SIG-M5 (cell line): ENCODE results near the gene PLK3.
"Not testable (repeated sequence)": the region's sequence is repeated elsewhere in the genome, so short reads cannot be mapped to it uniquely, and the experiment has no call there.

Source experiments
- DNase-seq: peaks from one replicate; lab custom pipeline; 2025; lab: John Stamatoyannopoulos, UW

The PLK3 gene

DNA sequence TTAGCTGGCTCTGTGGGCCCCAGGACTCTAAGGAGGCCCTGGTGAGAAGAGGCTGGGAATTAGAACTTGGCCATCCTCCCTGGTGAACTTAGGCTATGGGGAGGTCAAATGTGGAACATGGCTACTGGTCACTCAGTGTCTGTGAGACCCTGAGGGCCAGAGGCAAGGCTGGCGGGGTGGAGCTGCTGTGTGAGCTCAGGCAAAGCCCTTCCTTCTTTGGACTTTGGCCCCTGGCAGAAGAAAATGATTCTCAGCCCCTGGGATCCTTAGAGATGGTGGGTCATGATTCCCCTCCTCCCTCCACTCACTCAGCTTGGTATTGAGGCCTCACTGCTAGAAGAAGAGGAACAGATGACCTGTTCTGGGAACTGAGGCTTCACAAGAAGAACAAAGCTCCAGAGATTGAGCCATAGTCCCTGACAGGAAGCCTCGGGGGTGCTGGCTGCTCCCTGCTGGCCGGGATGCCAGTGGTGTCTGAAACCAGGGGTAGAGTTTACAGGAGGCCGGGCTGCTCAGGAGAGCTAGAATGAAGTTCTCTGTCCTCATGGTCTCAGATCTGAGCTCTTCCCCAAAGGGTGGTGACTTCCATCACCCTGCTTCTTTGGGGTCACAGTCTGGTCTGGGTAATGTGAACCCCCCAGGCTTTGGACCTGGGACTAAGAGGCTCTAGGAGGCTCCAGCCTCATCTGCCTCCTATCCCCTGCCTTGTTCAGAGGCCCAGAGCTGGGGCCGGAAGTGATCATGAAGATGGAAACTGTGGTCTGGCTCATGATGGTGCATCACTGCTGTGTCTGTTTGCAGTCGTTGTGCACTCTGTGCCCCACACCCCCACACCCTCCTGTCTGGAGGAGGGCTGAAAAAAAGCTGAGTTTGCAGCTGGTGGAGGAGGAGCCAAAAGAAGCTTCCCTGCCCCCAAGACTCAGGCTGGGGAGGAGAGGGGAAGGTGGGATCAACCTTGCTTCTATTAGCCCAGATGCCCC is 9.1 kb downstream of the PLK3 start:
- no peak for DNase-seq

DNA sequence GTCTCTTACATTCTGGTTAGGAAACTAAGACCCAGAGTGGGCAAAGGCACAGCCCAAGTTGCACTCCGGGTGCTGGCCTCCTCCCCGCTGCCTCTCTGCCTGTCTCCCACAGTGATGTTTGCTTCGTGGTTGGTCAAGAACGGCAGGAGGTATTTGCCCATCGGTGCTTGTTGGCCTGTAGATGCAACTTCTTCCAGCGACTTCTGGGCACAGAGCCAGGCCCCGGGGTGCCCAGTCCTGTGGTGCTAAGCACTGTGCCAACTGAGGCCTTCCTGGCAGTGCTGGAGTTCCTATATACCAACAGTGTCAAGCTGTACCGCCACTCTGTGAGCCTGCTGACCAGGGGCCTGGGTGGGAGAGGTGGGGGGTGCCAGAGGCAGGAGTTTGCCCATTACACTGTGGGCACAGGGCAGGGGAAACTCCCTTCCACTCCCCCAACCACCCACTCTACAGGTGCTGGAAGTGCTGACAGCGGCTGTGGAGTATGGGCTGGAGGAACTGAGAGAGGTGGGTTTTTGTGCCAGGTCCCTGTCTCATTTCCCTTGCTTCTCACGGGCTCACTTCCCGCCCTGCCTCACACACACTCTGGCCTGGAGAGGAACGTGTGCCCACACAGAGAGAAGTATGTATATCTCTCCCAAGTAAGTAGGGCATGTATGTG is 10.1 kb downstream of the PLK3 start:
- DNase-seq, result no peak

DNA sequence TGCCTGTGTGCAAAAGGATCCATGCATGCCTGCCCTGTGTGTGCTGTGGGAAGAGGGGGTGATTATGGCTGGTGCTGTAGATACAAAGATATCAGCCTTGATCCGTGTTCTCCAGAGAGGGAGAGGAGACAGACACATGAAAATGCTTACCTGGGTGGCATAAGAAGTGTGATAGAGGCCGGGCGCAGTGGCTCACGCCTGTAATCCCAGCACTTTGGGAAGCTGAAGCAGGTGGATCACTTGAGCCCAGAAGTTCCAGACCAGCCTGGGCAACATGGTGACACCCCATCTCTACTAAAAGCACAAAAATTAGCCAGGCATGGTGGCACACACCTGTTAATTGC is 10.6 kb downstream of the PLK3 start:
- DNase-seq, result not testable (repeated sequence)

DNA sequence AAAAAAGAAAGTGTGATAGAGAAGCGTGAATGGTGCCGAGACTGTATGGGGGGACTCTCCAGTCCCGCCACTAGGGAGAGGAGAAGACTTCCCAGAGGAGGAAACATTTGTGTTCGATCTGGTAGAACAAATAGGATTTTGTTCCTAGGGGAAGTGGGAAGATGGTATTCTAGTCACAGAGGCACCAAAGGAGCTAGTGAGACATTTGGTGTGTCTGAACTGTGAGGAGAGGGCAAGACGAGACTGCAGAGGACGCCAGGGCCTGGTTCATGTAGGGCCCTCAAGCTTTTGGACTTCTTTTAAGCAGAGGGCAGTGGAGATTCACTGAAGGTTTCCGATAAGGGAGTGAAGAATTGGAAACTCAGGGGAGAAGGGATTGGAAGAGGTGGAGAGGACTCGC is 11.1 kb downstream of the PLK3 start:
- no peak for DNase-seq

GRCh38 chr1:44812822-44813543 is 12.8 kb downstream of the PLK3 start:
- DNase-seq, result no peak

DNA sequence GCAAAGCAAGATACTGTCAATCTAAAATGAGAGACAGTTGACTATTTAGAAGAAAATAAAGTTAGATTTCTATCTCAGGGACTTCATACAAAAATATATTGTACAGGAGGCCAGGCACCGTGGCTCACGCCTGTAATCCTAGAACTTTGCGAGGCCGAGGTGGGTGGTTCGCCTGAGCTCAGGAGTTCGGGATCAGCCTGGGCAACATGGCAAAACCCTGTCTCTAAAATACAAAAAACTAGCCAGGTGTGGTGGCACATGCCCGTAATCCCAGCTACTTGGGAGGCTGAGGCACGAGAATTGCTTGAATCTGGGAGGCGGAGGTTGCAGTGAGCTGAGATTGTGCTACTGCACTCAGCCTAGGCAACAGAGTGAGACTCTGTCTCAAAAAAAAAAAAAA is 15.7 kb downstream of the PLK3 start:
- not testable (repeated sequence) for DNase-seq

- no peak for DNase-seq
Measured at GRCh38 chr1:44817307-44817706, 17.1 kb downstream of the PLK3 start.

DNA sequence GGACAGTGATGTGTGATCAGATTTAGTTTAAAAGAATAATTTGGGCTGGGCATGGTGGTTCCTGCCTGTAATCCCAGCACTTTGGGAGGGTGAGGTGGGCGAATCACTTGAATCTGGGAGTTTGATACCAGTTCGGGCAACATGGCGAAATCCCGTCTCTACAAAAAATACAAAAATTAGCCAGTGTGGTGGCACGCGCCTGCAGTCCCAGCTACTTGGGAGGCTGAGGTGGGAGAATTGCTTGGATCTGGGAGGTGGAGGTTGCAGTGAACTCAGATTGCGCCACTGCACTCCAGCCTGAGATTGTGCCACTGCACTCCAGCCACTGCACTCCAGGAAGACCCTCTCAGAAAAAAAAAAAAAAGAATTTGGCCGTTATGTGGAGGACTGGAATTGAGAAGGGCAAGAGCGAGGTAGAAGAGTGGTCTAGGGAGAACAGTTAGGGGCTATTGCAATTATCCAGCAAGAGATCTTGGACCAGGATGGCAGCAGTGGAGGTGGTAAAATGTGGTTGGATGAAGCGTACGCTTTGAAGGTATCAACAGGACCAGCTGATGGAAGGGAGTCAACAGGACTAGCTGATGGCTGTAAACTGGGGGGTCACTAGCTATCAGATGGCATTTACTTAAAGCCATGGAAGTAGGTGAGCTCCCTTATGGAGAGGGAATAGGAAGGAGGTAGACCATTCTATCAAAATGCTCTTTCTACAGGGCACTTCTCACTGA is 17.8 kb downstream of the PLK3 start:
- no peak for DNase-seq

DNA sequence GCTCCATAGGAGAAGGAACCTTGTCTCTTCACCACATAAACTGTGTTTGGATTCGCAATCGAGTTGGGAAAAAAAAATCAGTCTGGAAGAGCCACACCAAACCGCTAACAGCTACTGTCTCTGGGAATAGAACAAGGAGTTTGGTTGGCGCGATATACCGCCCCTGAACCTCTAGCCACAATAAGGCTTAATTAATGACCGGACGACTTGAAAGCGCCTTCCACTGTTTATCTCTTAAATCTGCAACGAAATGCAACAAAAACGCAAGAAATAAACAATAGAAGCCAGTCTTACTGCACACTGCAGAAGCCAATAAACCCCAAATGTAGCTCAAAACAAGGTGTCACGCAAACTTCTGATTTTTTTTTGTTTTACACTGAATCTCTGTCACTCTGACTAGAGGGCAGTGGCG is 19.0 kb downstream of the PLK3 start:
- DNase-seq, result no peak

- DNase-seq, result peak; percentile 94
Measured at GRCh38 chr1:44819608-44820327, 19.6 kb downstream of the PLK3 start.

- DNase-seq, result no peak
Measured at GRCh38 chr1:44820328-44821239, 20.4 kb downstream of the PLK3 start.

- DNase-seq, result no peak
Measured at GRCh38 chr1:44821240-44821715, 21.1 kb downstream of the PLK3 start.

GRCh38 chr1:44822131-44822701 is 22.0 kb downstream of the PLK3 start:
- DNase-seq, result no peak

- no peak for DNase-seq
Measured at GRCh38 chr1:44822981-44823451, 22.8 kb downstream of the PLK3 start.

DNA sequence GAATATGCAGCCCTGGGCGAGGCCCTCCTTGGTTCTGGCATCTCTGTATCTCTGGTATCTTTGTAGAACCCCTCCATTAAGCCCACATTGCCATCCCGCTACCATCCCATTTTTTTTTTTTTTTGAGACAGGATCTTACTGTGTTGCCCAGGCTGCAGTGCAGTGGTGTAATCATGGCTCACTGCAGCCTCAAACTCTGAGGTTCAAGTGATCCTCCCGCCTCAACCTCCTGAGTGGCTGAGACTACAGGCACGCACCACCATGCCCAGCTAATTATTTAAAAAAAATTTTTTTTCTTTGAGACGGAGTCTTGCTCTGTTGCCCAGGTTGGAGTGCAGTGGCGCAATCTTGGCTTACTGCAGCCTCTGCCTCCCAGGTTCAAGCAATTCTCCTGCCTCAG is 24.2 kb downstream of the PLK3 start:
- not testable (repeated sequence) for DNase-seq

- DNase-seq, result no peak
Measured at GRCh38 chr1:44826375-44827196, 26.4 kb downstream of the PLK3 start.

- no peak for DNase-seq
Measured at GRCh38 chr1:44827197-44828002, 27.2 kb downstream of the PLK3 start.
